GM18951 (cell line): ENCODE measurements around the gene HSD11B1.

Source experiments
- POLR2A ChIP-seq: IDR thresholded peaks from 4 replicates; pipeline ENCODE4 v1.6.1; 2011; ENCODE audit warnings: mild to moderate bottlenecking; ENCODE audit not compliant: insufficient read length, insufficient read depth; ENCODE audit errors: extremely low read depth
- in situ Hi-C: fragments of 300-500 bp; cut with MboI; formaldehyde crosslinking; loops from one replicate; pipeline ENCODE4 v1.12.0; 2022; ENCODE audit warnings: low sequenced_read_pairs, mixed read lengths, inconsistent platforms; ENCODE audit not compliant: unreplicated experiment

HSD11B1 gene

GRCh38 chr1:209704584-209704983 lies at the start of gene HSD11B1:
TSS of gene HSD11B1 (plus strand) at chr1:209704846. CDS start at chr1:209704943, 97 bp downstream.
- TF ChIP-seq POLR2A: no peak
- in situ Hi-C loops: no loop called here

- no peak for TF ChIP-seq POLR2A
- in situ Hi-C loops: no loop called here
Measured at GRCh38 chr1:209655411-209656231, 49.0 kb upstream of the HSD11B1 start.

- in situ Hi-C loops: no loop called here
- no peak for TF ChIP-seq POLR2A
Measured at GRCh38 chr1:209657140-209657879, 47.3 kb upstream of the HSD11B1 start.

- no peak for TF ChIP-seq POLR2A
- in situ Hi-C loops: no loop called here
Measured at GRCh38 chr1:209657918-209658317, 46.7 kb upstream of the HSD11B1 start.

GRCh38 chr1:209659909-209660308 lies 44.7 kb upstream of the HSD11B1 start:
- in situ Hi-C loops: no loop called here
- TF ChIP-seq POLR2A: no peak

GRCh38 chr1:209661071-209661470 lies 43.6 kb upstream of the HSD11B1 start:
- no peak for TF ChIP-seq POLR2A
- in situ Hi-C loops: no loop called here

- TF ChIP-seq POLR2A: no peak
- in situ Hi-C loops: no loop called here
Measured at GRCh38 chr1:209662879-209663327, 41.7 kb upstream of the HSD11B1 start.

GRCh38 chr1:209667103-209667502 lies 37.5 kb upstream of the HSD11B1 start:
- TF ChIP-seq POLR2A: no peak
- in situ Hi-C loops: no loop called here

- in situ Hi-C loops: no loop called here
- TF ChIP-seq POLR2A: no peak
Measured at GRCh38 chr1:209667708-209668107, 36.9 kb upstream of the HSD11B1 start.

GRCh38 chr1:209670441-209671082 lies 34.1 kb upstream of the HSD11B1 start:
- in situ Hi-C loops: no loop called here
- TF ChIP-seq POLR2A: no peak

- in situ Hi-C loops: no loop called here
- TF ChIP-seq POLR2A: no peak
Measured at GRCh38 chr1:209672705-209673630, 31.7 kb upstream of the HSD11B1 start.

GRCh38 chr1:209673631-209674417 lies 30.8 kb upstream of the HSD11B1 start:
- in situ Hi-C loops: no loop called here
- no peak for TF ChIP-seq POLR2A
